GM13977 (cell line): Measurements from ENCODE around the gene ZDHHC15.
"Not testable (repeated sequence)": the region's sequence is repeated elsewhere in the genome, so short reads cannot be mapped to it uniquely, and the experiment has no call there.

Experiments used
- DNase-seq: peaks from one replicate; pipeline ENCODE4 v3.0.0; 2012; ENCODE audit warnings: low spot score
- CTCF ChIP-seq: IDR thresholded peaks from 2 replicates; pipeline ENCODE4 v1.5.1; 2012; ENCODE audit warnings: mild to moderate bottlenecking, control low read depth; ENCODE audit not compliant: insufficient read depth; ENCODE audit errors: extremely low read depth, missing control alignments
- in situ Hi-C: fragments of 300-500 bp; cut with MboI; formaldehyde crosslinking; loops from one replicate; pipeline ENCODE4 v1.12.0; 2022; ENCODE audit warnings: low sequenced_read_pairs, low pct_unique_long_range_greater_than_20kb, mixed read lengths, inconsistent platforms; ENCODE audit not compliant: unreplicated experiment

ZDHHC15 gene

GRCh38 chrX:75337525-75337924 lies 185.3 kb downstream of the ZDHHC15 start:
- in situ Hi-C loops, result no loop called here
- TF ChIP-seq CTCF, result no peak
- no peak for DNase-seq

GRCh38 chrX:75335127-75335458 lies 187.7 kb downstream of the ZDHHC15 start:
- TF ChIP-seq CTCF, result no peak
- no peak for DNase-seq
- in situ Hi-C loops, result no loop called here

- DNase-seq, in situ Hi-C loops: not testable (repeated sequence)
These were observed 188.3 kb downstream of the ZDHHC15 start for GRCh38 chrX:75334407-75335126.

- no peak for TF ChIP-seq CTCF
- DNase-seq, result no peak
- in situ Hi-C loops, result no loop called here
These were observed 195.2 kb downstream of the ZDHHC15 start for GRCh38 chrX:75327607-75328006.
